Activated T-helper 1 cell treated with anti-CD3 and anti-CD28 coated beads, Interleukin-12 subunit alpha, Interleukin-12 subunit beta, Interleukin-2, Interleukin-4 antibody, amounts not matched to agents 30 ng/mL and 10 ng/mL and 1 ng/mL, durations not matched to agents 14 hours and 24 hours and 36 hours (primary cell): Measurements from ENCODE around the gene TGM2. TPM values are rescaled to one million over a fixed set of nuclear protein-coding genes. Genes with fewer than 3 reads are reported as not detected.

Source experiments
- DNase-seq: peaks from one replicate; pipeline ENCODE4 v3.0.0; 2021; ENCODE audit warnings: low spot score
- H3K27ac Mint-ChIP-seq: one replicate; pipeline ENCODE4 v1.8.0; 2021; ENCODE audit warnings: mild to moderate bottlenecking, mixed read lengths
- H3K27me3 Mint-ChIP-seq: one replicate; pipeline ENCODE4 v1.8.0; 2022; ENCODE audit warnings: mild to moderate bottlenecking, moderate library complexity, mixed read lengths; ENCODE audit not compliant: insufficient read depth
- H3K36me3 Mint-ChIP-seq: one replicate; pipeline ENCODE4 v1.8.0; 2021; ENCODE audit warnings: low read depth, mixed read lengths
- H3K4me1 Mint-ChIP-seq: one replicate; pipeline ENCODE4 v1.8.0; 2021; ENCODE audit warnings: low read depth, mixed read lengths
- H3K4me3 Mint-ChIP-seq: one replicate; pipeline ENCODE4 v1.8.0; 2021; ENCODE audit warnings: mild to moderate bottlenecking, moderate library complexity, mixed read lengths
- H3K9me3 Mint-ChIP-seq: one replicate; pipeline ENCODE4 v1.8.0; 2021; ENCODE audit warnings: mixed read lengths
- intact Hi-C: fragments of 100-400 bp; cut with micrococcal nuclease; formaldehyde crosslinking; loops from one replicate; pipeline ENCODE4 v1.15.1; 2024
- total RNA-seq: library from RNA; stranded (reverse); gene quantifications from 2 replicates; pipeline ENCODE4 v1.2.3, GENCODE V29; 2022

Gene TGM2
- total RNA-seq, 1 donor from 2014 or later: not detected

DNA sequence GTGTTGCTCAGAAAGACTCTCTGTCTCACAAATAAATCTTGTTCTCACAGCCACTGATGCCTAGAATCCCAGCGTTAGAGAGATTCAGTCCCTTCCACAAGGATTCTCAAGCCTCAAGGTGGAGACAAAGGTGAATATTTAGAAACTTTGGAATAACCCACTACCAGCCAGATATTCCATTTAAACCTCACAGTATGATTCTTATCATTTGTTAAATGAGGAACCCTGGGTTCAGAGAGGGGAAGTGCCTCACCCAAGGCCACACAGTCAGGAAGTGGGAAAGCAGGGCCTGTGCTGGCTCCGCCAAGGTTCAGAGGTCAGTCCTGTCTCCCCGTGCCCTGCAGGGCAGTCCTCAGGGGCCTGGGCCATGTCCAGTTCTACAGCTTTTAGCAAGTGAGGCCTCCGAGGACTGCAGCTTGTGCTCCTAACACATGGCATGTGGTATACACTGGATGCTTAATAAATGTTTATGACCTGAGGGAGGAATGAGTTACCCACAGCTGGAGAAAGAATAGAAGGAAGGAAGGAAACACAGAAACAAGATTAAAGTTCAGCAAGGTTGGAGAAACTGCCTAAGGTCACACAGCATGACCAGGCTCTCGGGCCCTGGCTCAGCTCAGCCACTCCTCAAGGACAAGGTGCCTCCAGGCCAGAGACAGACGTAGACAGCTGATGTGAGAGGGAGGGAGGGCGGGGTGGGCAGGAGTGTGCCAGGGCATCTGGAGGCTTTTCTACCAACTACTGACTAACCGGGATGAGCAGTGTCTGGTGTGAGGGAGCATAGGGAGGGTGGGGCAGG lies 3.9 kb upstream of the TGM2 start:
- no peaks in the 10 kb centered on the region for H3K9me3 Mint-ChIP-seq

DNA sequence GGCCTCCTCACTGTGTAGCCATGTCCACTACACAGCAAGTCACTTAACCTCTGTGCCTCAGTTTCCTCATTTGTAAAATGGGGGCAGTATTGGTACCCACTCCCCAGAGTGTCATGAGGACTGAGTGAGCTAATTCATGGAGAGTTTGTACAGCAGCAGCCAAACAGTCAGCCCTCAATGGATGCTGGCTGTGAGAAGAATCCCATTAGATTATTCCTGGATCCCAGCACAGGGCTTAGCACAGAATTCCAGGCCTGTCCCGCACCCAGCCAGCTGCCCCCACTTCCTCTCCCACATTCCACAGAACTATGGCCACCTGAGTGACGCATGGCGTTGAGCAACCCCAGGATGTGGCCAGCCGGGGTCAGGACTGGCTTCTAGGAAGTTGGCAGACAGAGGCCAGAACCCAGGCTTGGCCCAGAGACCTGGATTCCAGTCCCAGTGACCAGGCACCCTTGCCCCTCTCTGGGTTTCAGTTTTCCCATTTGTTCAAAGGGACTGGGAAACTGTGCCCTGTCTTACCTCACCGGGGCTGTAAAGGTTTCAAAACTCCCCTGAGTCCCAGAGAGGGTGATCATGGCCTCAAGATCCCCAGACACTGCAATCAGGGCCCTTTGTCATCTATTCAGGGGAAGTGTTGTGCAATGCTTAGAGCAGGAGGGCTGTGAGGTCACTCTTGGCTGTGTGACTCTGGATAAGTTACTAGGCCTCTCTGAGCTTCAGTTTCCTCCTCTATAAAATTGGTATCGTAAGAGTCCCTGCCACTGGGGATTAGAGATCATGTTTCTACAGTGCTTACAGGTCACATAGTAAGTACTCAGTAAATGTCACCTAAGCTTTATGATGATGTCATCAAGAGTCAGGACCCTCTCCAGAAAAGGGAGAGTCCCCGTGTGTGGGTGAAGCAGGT lies 3.0 kb upstream of the TGM2 start:
- no peak overlapping the region for H3K27ac Mint-ChIP-seq
- no peaks in the 10 kb centered on the region for H3K27me3 Mint-ChIP-seq
- no peaks in the 10 kb centered on the region for H3K36me3 Mint-ChIP-seq
- DNase-seq: no peak
- H3K9me3 Mint-ChIP-seq: no peaks in the 10 kb centered on the region
- no peak overlapping the region for H3K4me3 Mint-ChIP-seq
- intact Hi-C loops: no loop called here
- H3K4me1 Mint-ChIP-seq: peaks cover 31% of the 10 kb centered on the region

More for the DNA sequence above, 3.9 kb upstream of the TGM2 start:
- DNase-seq: no peak
- Mint-ChIP-seq H3K4me3 (no peak overlapping the region), H3K27ac (peak overlapping the region; percentile 3), H3K27me3 (no peaks in the 10 kb centered on the region), H3K36me3 (no peaks in the 10 kb centered on the region), H3K4me1 (peaks cover 31% of the 10 kb centered on the region)
- intact Hi-C loops: no loop called here

DNA sequence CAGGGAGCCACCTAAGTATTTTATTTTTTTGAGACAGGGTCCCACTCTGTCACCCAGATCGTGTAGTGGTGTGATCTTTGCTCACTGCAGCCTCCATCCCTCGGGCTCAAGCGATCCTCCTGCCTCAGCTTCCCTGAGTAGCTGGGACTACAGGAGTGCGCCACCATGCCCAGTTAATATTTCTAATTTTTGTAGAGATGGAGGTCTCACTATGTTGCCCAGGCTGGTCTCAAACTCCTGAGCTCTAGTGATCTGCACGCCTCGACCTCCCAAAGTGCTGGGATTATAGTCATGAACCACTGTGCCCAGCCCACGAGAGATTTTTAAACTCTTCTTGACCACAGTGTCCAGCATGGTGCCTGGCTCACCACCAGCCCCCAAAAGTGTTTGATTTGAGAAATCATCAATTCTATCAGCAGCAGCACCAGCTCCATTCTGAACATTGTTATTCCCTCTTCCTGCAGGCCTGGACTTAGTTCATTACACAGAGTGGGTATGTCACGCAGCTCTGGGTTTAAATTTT lies 2.3 kb upstream of the TGM2 start:
- intact Hi-C loops: no loop called here

DNA sequence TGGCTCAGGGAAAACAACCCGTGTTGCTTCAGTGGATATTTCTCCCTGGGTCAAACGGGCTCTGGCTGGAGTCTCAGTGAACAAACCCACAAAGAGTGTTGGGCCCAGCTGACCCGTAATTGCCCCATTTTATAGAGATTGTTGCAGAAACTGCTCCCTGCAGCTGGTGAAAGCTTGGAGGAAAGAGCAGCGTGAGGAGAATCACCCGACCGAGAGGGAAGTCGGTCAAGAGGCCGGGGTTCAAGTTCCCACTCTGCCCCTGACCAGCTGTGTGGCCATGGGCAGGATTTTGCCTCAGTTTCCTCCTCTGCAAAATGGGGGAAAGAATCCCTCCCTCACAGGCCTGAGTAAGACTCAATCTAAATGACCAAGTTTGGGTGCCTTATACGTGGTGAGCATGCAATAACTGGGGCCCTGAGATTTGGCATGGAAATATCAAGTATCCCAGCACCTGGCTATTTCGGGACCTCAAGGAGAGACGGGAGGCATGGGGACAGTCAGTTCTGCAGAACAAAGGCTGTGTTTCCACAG lies 1.7 kb upstream of the TGM2 start:
- Mint-ChIP-seq H3K27me3 (peaks cover 3% of the 10 kb centered on the region), H3K4me3 (no peak overlapping the region), H3K9me3 (no peaks in the 10 kb centered on the region), H3K27ac (no peak overlapping the region), H3K4me1 (peaks cover 31% of the 10 kb centered on the region), H3K36me3 (no peaks in the 10 kb centered on the region)
- no peak for DNase-seq
- intact Hi-C loops: no loop called here

More for the DNA sequence above, 2.3 kb upstream of the TGM2 start:
- peaks cover 2% of the 10 kb centered on the region for H3K27me3 Mint-ChIP-seq
- H3K4me1 Mint-ChIP-seq: peaks cover 31% of the 10 kb centered on the region
- H3K36me3 Mint-ChIP-seq: no peaks in the 10 kb centered on the region
- H3K9me3 Mint-ChIP-seq: no peaks in the 10 kb centered on the region
- no peak for DNase-seq
- no peak overlapping the region for H3K4me3 Mint-ChIP-seq
- H3K27ac Mint-ChIP-seq: no peak overlapping the region

DNA sequence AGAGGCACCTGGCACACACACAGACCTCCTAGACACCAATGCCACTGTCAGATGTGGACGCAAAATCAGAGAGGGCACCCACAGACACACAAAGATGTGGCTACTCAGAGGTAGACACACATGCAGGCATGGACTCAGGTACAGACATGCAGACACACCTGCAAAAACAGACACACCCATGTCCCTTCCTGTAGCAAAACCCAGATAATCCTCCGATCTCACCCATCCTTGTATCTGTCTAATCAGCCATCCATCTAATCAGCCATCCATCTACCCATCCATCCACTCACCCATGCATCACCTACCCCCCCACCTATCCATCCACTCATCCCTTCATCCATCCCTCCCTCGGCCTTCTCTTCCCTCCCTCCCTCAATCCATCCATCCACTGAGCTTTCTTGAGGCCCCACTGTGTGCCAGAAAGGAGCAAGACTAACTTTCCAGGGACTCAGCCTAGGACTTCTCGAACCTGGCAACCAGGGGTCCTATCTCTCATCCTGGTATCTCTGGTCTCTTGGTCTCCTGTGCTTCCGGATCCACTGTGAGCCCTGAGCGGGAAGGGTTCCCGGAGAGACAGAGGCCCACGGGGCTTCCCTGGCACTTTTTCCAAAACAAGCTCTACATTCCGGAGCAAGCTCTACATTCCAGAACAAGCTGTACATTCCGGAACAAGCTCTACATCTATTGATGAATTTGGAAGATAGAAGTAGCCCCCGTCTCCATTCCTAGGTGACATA lies 1.1 kb upstream of the TGM2 start:
- Mint-ChIP-seq H3K27ac (no peak overlapping the region), H3K4me1 (peaks cover 31% of the 10 kb centered on the region)
- intact Hi-C loops: loop anchor here (1.0 kb wide), 3 partner anchors 53 to 109 kb away; no protein-coding TSS in a partner anchor

DNA sequence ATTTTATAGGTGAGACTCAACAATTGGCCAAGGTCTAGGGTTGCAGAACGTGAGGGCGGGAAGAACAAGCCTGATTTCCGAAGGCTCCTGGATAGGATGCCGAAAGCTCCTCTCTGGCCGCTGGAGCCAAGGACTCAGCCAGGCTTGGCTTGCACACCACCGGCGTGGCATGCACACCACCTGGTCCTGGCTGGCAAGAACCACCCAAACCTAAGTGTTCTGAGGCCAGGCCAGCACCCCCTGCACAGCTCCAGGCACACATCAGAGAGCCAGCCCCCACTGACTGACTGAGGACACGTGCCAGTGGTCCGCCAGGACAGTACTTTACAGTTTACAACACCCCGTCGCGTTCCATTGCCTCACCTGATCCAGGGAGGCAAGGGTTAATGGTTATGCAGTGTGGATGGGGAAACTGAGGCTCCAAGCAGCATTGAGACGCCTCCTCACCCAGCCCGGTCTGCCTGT lies 414 bp downstream of the TGM2 start:
- Mint-ChIP-seq H3K4me1 (peaks cover 25% of the 10 kb centered on the region), H3K4me3 (no peak overlapping the region), H3K27ac (no peak overlapping the region), H3K27me3 (peaks cover 5% of the 10 kb centered on the region), H3K9me3 (no peaks in the 10 kb centered on the region), H3K36me3 (no peaks in the 10 kb centered on the region)
- intact Hi-C loops: loop anchor here (1.0 kb wide), 3 partner anchors 51 to 107 kb away; no protein-coding TSS in a partner anchor
- no peak for DNase-seq

More for the DNA sequence above, 1.1 kb upstream of the TGM2 start:
- no peaks in the 10 kb centered on the region for H3K36me3 Mint-ChIP-seq
- no peak overlapping the region for H3K4me3 Mint-ChIP-seq
- H3K27me3 Mint-ChIP-seq: peaks cover 3% of the 10 kb centered on the region
- H3K9me3 Mint-ChIP-seq: no peaks in the 10 kb centered on the region
- no peak for DNase-seq

DNA sequence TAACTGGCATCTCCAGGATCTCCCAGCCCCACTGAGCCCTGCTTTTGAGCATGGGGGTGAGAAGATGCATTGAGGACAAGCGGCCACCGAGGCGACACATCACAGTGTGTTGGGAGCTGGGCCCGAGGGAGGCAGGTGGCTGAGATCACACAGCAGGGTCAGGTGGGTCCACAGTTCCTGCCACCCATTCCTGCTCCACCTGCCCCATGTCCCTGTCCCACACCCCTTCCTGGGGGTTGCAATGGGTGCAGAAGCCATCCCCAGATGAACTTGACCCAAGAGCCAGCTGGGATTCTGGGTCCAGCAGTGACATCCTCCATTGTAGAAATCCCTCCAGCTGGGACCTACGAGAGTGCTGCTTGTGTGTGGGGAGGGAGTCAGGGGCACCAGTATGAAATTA lies 1.0 kb downstream of the TGM2 start:
- intact Hi-C loops: no loop called here
- Mint-ChIP-seq H3K27ac (no peak overlapping the region), H3K27me3 (peaks cover 6% of the 10 kb centered on the region), H3K4me3 (no peak overlapping the region), H3K4me1 (peaks cover 21% of the 10 kb centered on the region), H3K9me3 (no peaks in the 10 kb centered on the region), H3K36me3 (no peaks in the 10 kb centered on the region)
- DNase-seq: no peak

DNA sequence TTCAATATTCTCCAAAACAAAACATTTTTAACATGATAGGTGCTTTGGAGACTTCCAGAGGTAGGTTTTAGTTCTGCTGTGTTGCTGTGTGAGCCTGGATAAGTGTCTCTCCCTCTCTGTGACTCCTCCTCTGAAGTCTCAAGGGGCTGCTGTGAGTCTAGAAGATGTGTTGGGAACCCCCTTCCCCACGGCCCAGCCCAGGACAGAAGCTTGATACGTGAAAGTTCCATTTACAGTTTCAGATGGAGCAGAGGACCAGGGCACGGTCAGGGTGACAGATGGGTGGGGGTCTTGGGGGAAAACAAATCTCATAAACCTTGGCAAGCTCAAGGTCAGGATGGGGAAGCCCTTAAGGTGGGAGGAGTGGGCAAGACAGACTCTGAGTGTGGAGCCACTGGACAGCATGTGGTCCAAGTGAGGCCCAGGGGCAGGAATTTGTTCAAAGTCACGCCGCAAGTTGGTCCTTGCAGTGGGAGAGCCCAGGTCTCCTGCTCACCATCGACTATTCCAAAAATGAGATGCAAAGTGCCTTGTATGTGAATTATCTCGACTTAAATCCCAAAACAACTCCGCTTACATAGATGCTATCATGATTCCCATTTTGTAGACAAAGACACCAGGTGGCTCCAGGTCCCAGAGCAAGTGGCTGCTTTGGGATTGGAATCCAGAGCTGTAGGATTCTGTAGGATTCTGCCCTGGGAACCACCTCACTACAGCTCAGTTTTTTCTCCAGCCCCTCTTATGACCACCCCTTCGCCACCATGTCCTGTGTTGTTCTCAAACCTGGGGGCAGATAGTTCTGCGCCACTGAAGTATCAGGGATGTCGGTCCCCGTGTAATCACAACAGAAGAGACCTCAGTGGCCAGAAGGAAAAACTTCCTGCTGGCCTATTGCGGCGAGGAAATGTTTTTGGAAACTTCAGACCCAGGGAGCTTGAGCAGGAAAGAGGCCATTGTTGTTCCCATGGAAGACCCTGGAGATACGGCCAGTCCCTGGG lies 1.9 kb downstream of the TGM2 start:
- Mint-ChIP-seq H3K27ac (no peak overlapping the region), H3K4me1 (peaks cover 13% of the 10 kb centered on the region), H3K4me3 (no peak overlapping the region), H3K9me3 (no peaks in the 10 kb centered on the region), H3K27me3 (peaks cover 8% of the 10 kb centered on the region), H3K36me3 (no peaks in the 10 kb centered on the region)
- no peak for DNase-seq
- intact Hi-C loops: no loop called here

DNA sequence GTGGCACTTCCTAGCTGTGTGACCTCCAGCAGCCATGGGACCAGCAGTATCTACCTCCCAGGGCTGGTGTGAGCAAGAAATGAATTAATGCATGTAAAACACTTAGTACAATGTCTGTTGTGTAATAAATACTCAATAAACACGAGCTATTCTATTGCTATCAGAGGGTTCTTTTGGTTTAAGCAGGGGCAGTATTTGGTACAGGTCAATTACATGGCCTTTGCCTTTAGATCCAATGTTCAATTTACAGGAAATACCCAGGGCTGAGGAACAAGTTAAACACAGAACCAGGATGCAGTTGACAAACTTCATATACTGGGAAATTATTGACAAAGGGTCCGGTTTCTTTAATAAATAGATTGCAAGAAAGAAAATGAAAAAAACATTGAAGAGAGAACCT lies 2.9 kb downstream of the TGM2 start:
- intact Hi-C loops: no loop called here
- Mint-ChIP-seq H3K9me3 (no peaks in the 10 kb centered on the region), H3K4me3 (no peak overlapping the region), H3K27me3 (peaks cover 8% of the 10 kb centered on the region), H3K4me1 (peaks cover 7% of the 10 kb centered on the region), H3K36me3 (no peaks in the 10 kb centered on the region), H3K27ac (no peak overlapping the region)
- no peak for DNase-seq

DNA sequence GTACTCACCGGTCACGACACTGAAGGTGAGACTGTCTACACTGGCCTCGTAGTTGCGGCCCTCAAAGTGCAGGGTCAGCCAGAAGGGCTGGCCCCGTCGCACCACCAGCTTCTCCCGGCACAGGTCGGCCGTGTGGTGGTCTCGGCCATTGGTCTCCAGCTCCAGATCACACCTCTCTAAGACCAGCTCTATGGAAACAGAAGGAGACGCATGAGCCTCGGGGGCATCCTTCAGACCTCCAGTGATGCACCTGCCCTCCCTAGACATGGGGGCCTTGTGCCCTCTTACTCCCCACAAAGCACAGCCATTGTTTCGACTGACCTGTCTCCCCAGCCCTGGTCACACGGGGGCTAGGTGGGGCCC lies 3.7 kb downstream of the TGM2 start:
- Mint-ChIP-seq H3K27me3 (peaks cover 8% of the 10 kb centered on the region), H3K4me1 (peaks cover 7% of the 10 kb centered on the region), H3K4me3 (no peak overlapping the region), H3K9me3 (no peaks in the 10 kb centered on the region), H3K36me3 (no peaks in the 10 kb centered on the region), H3K27ac (no peak overlapping the region)
- no peak for DNase-seq
- intact Hi-C loops: no loop called here

DNA sequence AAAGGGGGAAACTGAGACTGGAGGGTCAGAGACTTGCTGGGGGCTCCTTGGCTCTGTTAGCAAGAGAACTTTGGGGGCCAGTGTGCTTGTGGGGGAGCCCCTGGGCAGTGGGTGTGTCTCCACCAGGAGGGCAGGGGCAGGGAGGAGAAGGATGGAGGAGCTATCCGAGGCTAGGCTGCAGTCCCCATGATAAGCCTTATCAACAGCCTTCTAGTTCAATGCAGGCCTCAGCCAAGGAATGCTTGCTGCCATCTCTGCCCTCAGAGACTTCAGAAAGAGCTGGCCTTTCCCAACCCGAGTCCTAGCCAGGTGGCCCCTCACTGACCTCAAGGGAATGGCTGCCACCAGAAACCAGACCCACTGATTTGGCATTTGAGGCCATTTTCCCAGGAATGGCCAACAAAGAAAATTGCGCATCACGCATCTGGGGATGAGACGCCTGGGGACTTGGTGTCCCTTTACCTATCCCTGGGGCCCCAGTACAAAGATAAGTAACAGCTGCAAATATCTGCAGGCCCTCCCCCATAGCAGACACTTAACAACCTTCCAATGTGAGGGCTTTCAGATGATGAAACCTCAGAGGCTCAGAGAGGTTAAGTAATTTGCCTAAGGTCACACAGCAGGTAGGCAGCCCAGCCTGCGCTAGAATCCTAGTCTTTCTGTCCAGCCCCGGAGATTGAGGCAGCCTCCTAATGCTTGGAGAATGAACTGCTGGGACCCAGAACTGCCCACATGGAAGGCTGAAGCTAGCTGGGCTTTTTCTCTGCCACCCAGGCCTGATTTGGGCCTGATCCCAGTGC lies 4.9 kb downstream of the TGM2 start:
- H3K36me3 Mint-ChIP-seq: no peaks in the 10 kb centered on the region
- no peaks in the 10 kb centered on the region for H3K4me1 Mint-ChIP-seq
- H3K27me3 Mint-ChIP-seq: peaks cover 8% of the 10 kb centered on the region
- no peak overlapping the region for H3K27ac Mint-ChIP-seq
- no peak for DNase-seq
- no peak overlapping the region for H3K4me3 Mint-ChIP-seq
- intact Hi-C loops: no loop called here
- no peaks in the 10 kb centered on the region for H3K9me3 Mint-ChIP-seq
